Osteocyte (in vitro differentiated cells): Measurements from ENCODE around the gene TCEAL9. TPM values are rescaled to one million over a fixed set of nuclear protein-coding genes. Genes with fewer than 3 reads are reported as not detected.
A peak's percentile ranks its signal among the peaks of the same experiment; 100 is the strongest.

Experiments
- DNase-seq: peaks from one replicate; pipeline ENCODE4 v3.0.0; 2021; ENCODE audit warnings: mixed read lengths; ENCODE audit not compliant: unreplicated experiment; ENCODE audit errors: extremely low spot score
- H3K27ac Mint-ChIP-seq: one replicate; pipeline ENCODE4 v1.8.0; 2021; ENCODE audit warnings: mild to moderate bottlenecking, mixed read lengths; ENCODE audit not compliant: unreplicated experiment
- H3K27me3 Mint-ChIP-seq: one replicate; pipeline ENCODE4 v1.8.0; 2021; ENCODE audit warnings: mixed read lengths; ENCODE audit not compliant: unreplicated experiment
- H3K36me3 Mint-ChIP-seq: one replicate; pipeline ENCODE4 v1.8.0; 2021; ENCODE audit warnings: mixed read lengths; ENCODE audit not compliant: unreplicated experiment
- H3K4me1 Mint-ChIP-seq: one replicate; pipeline ENCODE4 v1.8.0; 2021; ENCODE audit warnings: mixed read lengths; ENCODE audit not compliant: unreplicated experiment
- H3K4me3 Mint-ChIP-seq: one replicate; pipeline ENCODE4 v1.8.0; 2021; ENCODE audit warnings: mild to moderate bottlenecking, moderate library complexity, mixed read lengths; ENCODE audit not compliant: unreplicated experiment
- H3K9me3 Mint-ChIP-seq: one replicate; pipeline ENCODE4 v1.8.0; 2021; ENCODE audit warnings: mixed read lengths; ENCODE audit not compliant: unreplicated experiment
- CTCF ChIP-seq: fragments of 200-600 bp; sonication (generic); IDR thresholded peaks from 2 replicates; pipeline ENCODE4 v1.5.0; 2021; ENCODE audit warnings: antibody characterized with exemption, mild to moderate bottlenecking, moderate library complexity
- long read RNA-seq: library from polyadenylated mRNA; unstranded; transcript quantifications from one replicate; pipeline ENCODE4 v2.0.0, GENCODE V29; 2021
- total RNA-seq: library from RNA; stranded (reverse); gene quantifications from 2 replicates; pipeline ENCODE4 v1.2.1, GENCODE V29; 2021

TCEAL9 gene
- total RNA-seq: 77.0 and 90.1 TPM in 2 replicates
- long read RNA-seq, transcript TCEAL9-201 (2 exons, 699 nt): minor isoform, 39 of 134 reads
- long read RNA-seq, transcript TCEAL9-202 (3 exons, 1,033 nt): major isoform, 79 of 134 reads
- long read RNA-seq, partial matches to known transcripts: 10 of 134 reads
- long read RNA-seq, other reads (novel, unspliced or antisense): 4 of 134 reads

- no peak for DNase-seq
- TF ChIP-seq CTCF: no peak
- Mint-ChIP-seq H3K36me3 (peaks cover 7% of the 10 kb centered on the region), H3K27me3 (no peaks in the 10 kb centered on the region), H3K27ac (peak within 1 kb of the TSS; percentile 89), H3K4me1 (peaks cover 17% of the 10 kb centered on the region), H3K9me3 (peaks cover 3% of the 10 kb centered on the region), H3K4me3 (peak within 1 kb of the TSS; percentile 95)
These were observed at the start of gene TCEAL9 for GRCh38 chrX:103356130-103356798. TCEAL9 (plus strand) TSS chrX:103356506; CDS start chrX:103357685, 1,179 bp downstream.

GRCh38 chrX:103309860-103310554 lies 46.3 kb upstream of the TCEAL9 start:
- Mint-ChIP-seq H3K27me3 (peaks cover 31% of the 10 kb centered on the region), H3K9me3 (peaks cover 9% of the 10 kb centered on the region), H3K27ac (no peak overlapping the region), H3K4me3 (peak overlapping the region; percentile 55), H3K36me3 (no peaks in the 10 kb centered on the region), H3K4me1 (no peaks in the 10 kb centered on the region)
- TF ChIP-seq CTCF: no peak
- no peak for DNase-seq

GRCh38 chrX:103310555-103311398 lies 45.5 kb upstream of the TCEAL9 start, which contains the start of gene BEX2:
BEX2 (minus strand) TSS chrX:103310990; CDS start chrX:103309976, 1,014 bp downstream.
- Mint-ChIP-seq H3K9me3 (peaks cover 9% of the 10 kb centered on the region), H3K27ac (no peak within 1 kb of the TSS), H3K36me3 (no peaks in the 10 kb centered on the region), H3K4me1 (no peaks in the 10 kb centered on the region), H3K4me3 (peak within 1 kb of the TSS; percentile 68), H3K27me3 (peaks cover 31% of the 10 kb centered on the region)
- TF ChIP-seq CTCF: no peak
- no peak for DNase-seq

GRCh38 chrX:103311399-103311780 lies 44.9 kb upstream of the TCEAL9 start:
- peaks cover 27% of the 10 kb centered on the region for H3K27me3 Mint-ChIP-seq
- H3K4me3 Mint-ChIP-seq: peak overlapping the region; percentile 68
- no peak overlapping the region for H3K27ac Mint-ChIP-seq
- no peak for DNase-seq
- H3K4me1 Mint-ChIP-seq: no peaks in the 10 kb centered on the region
- TF ChIP-seq CTCF: no peak
- no peaks in the 10 kb centered on the region for H3K36me3 Mint-ChIP-seq
- peaks cover 4% of the 10 kb centered on the region for H3K9me3 Mint-ChIP-seq
